GM19043 (cell line): ENCODE measurements around the gene ANKRD29.
"Not testable (repeated sequence)": the region's sequence is repeated elsewhere in the genome, so short reads cannot be mapped to it uniquely, and the experiment has no call there.

Experiments
- ATAC-seq: cut with Tn5 transposase; IDR thresholded peaks from one replicate; pipeline ENCODE4 v1.9.1; 2021; ENCODE audit warnings: low read depth; ENCODE audit not compliant: unreplicated experiment

ANKRD29 gene

GRCh38 chr18:23568281-23569138 is 94.2 kb downstream of the ANKRD29 start:
- ATAC-seq: no peak

GRCh38 chr18:23567671-23568070 is 95.0 kb downstream of the ANKRD29 start:
- ATAC-seq: no peak

GRCh38 chr18:23565916-23566547 is 96.7 kb downstream of the ANKRD29 start:
- no peak for ATAC-seq

GRCh38 chr18:23563377-23564043 is 99.2 kb downstream of the ANKRD29 start:
- no peak for ATAC-seq

- ATAC-seq: no peak
Measured at GRCh38 chr18:23560186-23560585, 102.5 kb downstream of the ANKRD29 start.

GRCh38 chr18:23557511-23557910 is 105.2 kb downstream of the ANKRD29 start:
- ATAC-seq: not testable (repeated sequence)

GRCh38 chr18:23556145-23556780 is 106.4 kb downstream of the ANKRD29 start:
- ATAC-seq: no peak

GRCh38 chr18:23553887-23554286 is 108.8 kb downstream of the ANKRD29 start:
- ATAC-seq: no peak

- ATAC-seq: no peak
Measured at GRCh38 chr18:23552505-23552904, 110.2 kb downstream of the ANKRD29 start.

- ATAC-seq: no peak
Measured at GRCh38 chr18:23551978-23552377, 110.7 kb downstream of the ANKRD29 start.

GRCh38 chr18:23550898-23551297 is 111.8 kb downstream of the ANKRD29 start:
- no peak for ATAC-seq
